ENCODE measurements around the gene MYOM1. TPM values are rescaled to one million over a fixed set of nuclear protein-coding genes. Genes with fewer than 3 reads are reported as not detected.
"Not testable (repeated sequence)": the region's sequence is repeated elsewhere in the genome, so short reads cannot be mapped to it uniquely, and the experiment has no call there.

The MYOM1 gene
- total RNA-seq, 2 donors from 2014 or later = 0.52 to 2.0 TPM

DNA sequence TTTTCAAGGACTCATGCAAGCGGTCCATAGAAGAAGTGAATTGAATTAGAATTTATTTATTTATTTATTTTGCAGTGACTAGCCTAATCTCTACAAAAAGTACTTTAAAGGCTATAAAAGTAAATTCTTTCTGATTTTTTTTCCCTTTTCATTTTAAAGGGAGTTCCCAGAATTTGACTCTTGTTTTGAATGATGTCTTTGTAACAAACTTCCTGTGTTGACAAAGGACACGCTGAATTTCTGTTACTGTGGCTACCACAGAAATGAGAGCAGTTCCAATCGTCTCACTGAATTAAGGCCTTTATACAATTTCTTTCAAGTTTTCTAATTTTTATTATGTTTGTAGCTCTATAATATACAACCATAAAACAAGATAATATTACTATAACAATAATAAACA, 160.5 kb downstream of the MYOM1 start:
- Mint-ChIP-seq H3K27ac (peak overlapping the region; percentile 98), H3K9me3 (no peaks in the 10 kb centered on the region), H3K27me3 (no peaks in the 10 kb centered on the region), H3K36me3 (ENCODE audit: low read depth) (peaks cover 14% of the 10 kb centered on the region), H3K4me3 (peak overlapping the region; percentile 90), H3K4me1 (peaks cover 44% of the 10 kb centered on the region)
- no peak for ATAC-seq (replicated peaks)

DNA sequence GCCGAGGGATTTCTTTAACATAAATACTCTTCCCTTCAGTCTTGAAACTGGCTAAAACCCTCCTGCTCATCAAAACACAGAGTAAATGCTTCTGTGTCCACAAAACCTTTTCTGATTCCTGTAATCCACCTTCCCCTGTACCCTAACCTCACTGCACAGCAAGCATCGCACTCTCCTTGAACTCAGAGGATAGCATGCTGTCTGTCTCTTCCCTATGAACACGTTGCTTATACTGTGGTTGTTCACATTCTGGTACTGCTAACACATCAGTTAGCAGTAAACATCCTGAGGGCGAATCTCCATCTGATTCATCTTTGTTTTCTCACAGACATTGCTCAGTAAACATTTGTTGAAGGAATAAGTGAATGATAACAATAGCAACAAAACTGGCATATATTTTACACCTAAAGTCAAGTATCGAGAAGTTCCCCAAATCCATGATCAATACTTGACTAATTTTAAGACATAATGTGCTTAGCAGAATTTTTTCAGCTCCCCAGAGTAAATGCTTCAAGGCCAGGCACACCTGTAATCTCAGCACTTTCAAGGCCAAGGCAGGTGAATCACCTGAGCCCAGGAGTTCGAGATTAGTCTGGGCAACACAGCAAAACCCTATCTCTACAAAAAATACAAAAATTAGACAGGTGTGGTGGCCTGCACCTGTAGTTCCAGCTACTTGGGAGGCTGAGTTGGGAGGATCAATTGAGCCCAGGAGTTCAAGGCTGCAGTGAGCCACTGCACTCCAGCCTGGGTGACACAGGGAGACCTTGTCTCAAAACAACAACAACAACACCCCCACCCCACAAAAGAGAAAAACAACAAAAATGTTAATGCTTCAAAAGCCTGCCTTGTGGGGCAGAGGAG, 161.2 kb downstream of the MYOM1 start:
- peak; percentile 47 for ATAC-seq (replicated peaks)
- H3K4me1 Mint-ChIP-seq = peaks cover 46% of the 10 kb centered on the region
- peak overlapping the region; percentile 90 for H3K4me3 Mint-ChIP-seq
- H3K9me3 Mint-ChIP-seq = no peaks in the 10 kb centered on the region
- peak overlapping the region; percentile 89 for H3K27ac Mint-ChIP-seq
- peaks cover 14% of the 10 kb centered on the region for H3K36me3 Mint-ChIP-seq (ENCODE audit: low read depth)
- H3K27me3 Mint-ChIP-seq = no peaks in the 10 kb centered on the region

DNA sequence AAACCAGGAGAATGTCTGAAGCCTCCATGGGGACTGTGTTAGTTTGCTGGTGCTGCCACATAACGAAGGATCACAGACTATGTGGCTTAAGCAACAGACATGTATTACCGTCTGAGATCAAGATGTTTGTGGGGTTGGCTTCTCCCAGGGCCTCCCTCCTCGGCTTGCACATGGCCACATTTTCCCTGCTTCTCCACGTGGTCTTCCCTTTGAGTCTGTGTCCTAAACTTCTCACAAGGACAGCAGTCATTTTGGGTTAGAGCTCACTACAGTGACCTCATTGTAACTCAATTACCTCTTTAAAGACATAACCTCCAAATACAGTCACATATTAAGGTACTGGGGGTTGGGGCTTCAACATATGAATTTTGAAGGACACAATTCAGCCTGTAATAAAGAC, 162.2 kb downstream of the MYOM1 start:
- peak overlapping the region; percentile 89 for H3K27ac Mint-ChIP-seq
- H3K4me3 Mint-ChIP-seq = peak overlapping the region; percentile 90
- no peak for ATAC-seq (replicated peaks)
- H3K27me3 Mint-ChIP-seq = no peaks in the 10 kb centered on the region
- H3K9me3 Mint-ChIP-seq = no peaks in the 10 kb centered on the region
- H3K4me1 Mint-ChIP-seq = peaks cover 38% of the 10 kb centered on the region
- peaks cover 14% of the 10 kb centered on the region for H3K36me3 Mint-ChIP-seq (ENCODE audit: low read depth)

DNA sequence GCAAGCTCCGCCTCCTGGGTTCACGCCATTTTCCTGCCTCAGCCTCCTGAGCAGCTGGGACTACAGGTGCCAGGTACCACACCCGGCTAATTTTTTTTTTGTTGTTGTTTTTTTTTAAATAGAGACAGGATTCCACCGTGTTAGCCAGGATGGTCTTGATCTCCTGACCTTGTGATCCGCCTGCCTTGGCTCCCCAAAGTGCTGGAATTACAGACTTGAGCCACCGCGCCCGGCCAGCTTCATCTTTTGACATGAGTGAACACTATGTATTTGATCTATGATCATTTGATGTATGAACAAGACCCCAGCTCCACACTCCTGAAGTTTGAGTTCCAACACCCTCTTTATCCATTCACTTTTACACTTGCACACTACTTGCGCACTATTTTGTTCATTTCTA, 163.5 kb downstream of the MYOM1 start:
- no peak for ATAC-seq (replicated peaks)
- Mint-ChIP-seq H3K27ac (peak overlapping the region; percentile 89), H3K27me3 (no peaks in the 10 kb centered on the region), H3K4me3 (no peak overlapping the region), H3K36me3 (ENCODE audit: low read depth) (peaks cover 6% of the 10 kb centered on the region), H3K9me3 (no peaks in the 10 kb centered on the region), H3K4me1 (peaks cover 39% of the 10 kb centered on the region)

DNA sequence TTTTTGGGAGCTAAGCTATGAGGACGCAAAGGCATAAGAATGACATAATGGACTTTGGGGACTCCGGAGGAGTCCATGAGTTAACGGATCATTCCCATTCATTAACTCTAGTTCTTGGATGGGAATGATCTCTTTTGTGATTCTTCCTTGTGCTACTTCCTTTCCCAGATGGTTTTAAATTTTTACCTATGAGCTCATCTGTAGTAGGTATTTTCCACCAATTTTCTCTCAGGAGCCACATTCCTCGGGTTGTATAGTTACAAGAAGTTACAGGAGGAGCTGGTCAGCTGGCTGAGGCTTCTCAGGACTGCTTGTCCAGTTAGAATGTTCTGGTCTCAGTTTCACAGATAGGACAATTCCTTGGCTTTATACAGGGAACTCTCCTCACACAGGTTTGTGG, 164.0 kb downstream of the MYOM1 start:
- H3K27ac Mint-ChIP-seq = no peak overlapping the region

DNA sequence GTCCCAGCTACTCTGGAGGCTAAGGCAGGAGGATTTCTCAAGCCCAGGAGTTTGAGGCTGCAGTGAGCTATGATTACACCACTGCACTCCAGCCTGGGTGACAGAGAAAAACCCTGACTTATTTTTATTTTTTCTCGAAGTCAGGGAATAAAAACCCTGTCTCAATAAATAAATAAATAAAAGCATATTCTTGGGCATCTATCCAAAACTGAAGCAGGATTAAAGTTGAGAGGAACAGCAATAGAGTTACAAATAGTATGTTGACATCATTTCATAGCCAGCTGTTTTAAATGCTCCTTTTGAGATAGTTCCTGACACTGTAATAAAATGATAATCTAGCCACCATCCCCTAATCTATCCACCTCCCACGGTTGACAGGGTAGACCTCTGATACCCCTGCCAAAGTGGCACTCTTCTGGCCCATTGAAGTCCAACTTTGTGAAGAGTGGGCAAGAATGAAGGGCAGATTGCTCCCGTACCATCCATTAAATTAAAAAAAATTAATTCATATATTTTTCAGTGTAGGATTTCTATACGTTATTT, 164.5 kb downstream of the MYOM1 start:
- Mint-ChIP-seq H3K9me3 (no peaks in the 10 kb centered on the region), H3K4me1 (peaks cover 29% of the 10 kb centered on the region), H3K36me3 (ENCODE audit: low read depth) (no peaks in the 10 kb centered on the region), H3K4me3 (no peak overlapping the region), H3K27ac (no peak overlapping the region), H3K27me3 (no peaks in the 10 kb centered on the region)
- no peak for ATAC-seq (replicated peaks)

More for the DNA sequence above, 164.0 kb downstream of the MYOM1 start:
- H3K4me3 Mint-ChIP-seq = no peak overlapping the region
- H3K27me3 Mint-ChIP-seq = no peaks in the 10 kb centered on the region
- no peak for ATAC-seq (replicated peaks)
- peaks cover 1% of the 10 kb centered on the region for H3K36me3 Mint-ChIP-seq (ENCODE audit: low read depth)
- peaks cover 35% of the 10 kb centered on the region for H3K4me1 Mint-ChIP-seq
- H3K9me3 Mint-ChIP-seq = no peaks in the 10 kb centered on the region

DNA sequence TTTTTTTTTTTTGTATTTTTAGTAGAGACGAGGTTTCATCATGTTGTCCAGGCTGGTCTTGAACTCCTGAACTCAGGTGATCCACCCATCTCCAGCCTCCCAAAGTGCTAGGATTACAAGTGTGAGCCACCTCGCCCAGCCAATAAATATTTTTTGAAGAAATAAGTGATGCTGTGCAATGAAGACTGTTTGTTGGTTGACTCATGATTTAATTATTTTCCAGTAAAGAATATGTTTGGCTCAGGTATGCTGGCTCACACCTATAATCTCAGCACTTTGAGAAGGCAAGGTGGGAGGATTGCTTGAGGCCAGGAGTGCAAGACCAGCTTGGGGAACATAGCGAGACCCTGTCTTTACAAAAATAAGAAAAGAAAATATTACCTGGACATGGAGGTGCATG, 165.0 kb downstream of the MYOM1 start:
- Mint-ChIP-seq H3K27ac (no peak overlapping the region), H3K4me1 (peaks cover 28% of the 10 kb centered on the region), H3K36me3 (ENCODE audit: low read depth) (no peaks in the 10 kb centered on the region)

DNA sequence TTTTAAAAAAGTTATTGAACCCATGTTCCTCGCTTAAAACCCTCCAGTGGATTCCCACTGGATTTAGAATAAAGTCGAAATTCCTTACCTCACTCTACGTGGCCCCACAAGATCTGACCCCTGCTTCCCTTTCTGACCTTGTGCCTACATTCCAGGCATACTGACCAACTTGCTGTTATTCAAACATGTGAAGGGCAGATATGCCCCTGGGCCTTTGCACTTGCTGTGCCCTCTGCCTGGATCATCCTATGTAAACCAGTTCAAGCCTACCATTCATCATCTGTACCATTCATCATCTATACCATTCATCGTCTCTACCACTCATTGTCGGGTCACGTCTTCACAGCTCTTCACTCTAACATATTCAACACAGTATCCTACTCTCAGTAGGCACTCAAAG, 165.6 kb downstream of the MYOM1 start:
- no peaks in the 10 kb centered on the region for H3K36me3 Mint-ChIP-seq (ENCODE audit: low read depth)
- H3K27ac Mint-ChIP-seq = no peak overlapping the region
- ATAC-seq (replicated peaks) = no peak
- H3K4me3 Mint-ChIP-seq = no peak overlapping the region
- H3K27me3 Mint-ChIP-seq = no peaks in the 10 kb centered on the region
- H3K9me3 Mint-ChIP-seq = no peaks in the 10 kb centered on the region
- peaks cover 28% of the 10 kb centered on the region for H3K4me1 Mint-ChIP-seq

More for the DNA sequence above, 165.0 kb downstream of the MYOM1 start:
- H3K4me3 Mint-ChIP-seq = no peak overlapping the region
- H3K9me3 Mint-ChIP-seq = no peaks in the 10 kb centered on the region
- no peak for ATAC-seq (replicated peaks)
- no peaks in the 10 kb centered on the region for H3K27me3 Mint-ChIP-seq

DNA sequence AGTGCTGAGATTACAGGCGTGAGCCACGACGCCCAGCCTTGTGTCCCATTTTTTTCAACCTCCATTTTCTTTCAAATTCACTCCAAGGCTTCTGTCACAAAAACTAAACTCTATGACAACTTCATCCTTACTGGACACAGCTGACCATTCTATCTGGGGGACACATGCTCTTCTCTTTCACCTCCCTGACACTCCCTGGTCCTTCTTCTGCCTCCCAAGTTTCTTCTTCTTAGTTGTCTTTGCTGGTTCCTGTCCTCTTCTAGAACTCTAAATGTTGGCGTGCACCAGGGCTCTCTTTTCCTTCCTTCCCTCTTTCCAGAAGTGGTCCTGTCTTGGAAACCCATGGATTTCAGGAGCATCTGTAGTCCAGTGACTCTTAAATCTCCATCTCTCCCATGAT, 166.7 kb downstream of the MYOM1 start:
- Mint-ChIP-seq H3K27ac (no peak overlapping the region), H3K4me1 (peaks cover 24% of the 10 kb centered on the region), H3K36me3 (ENCODE audit: low read depth) (no peaks in the 10 kb centered on the region), H3K9me3 (no peaks in the 10 kb centered on the region), H3K4me3 (no peak overlapping the region), H3K27me3 (no peaks in the 10 kb centered on the region)
- ATAC-seq (replicated peaks) = no peak

DNA sequence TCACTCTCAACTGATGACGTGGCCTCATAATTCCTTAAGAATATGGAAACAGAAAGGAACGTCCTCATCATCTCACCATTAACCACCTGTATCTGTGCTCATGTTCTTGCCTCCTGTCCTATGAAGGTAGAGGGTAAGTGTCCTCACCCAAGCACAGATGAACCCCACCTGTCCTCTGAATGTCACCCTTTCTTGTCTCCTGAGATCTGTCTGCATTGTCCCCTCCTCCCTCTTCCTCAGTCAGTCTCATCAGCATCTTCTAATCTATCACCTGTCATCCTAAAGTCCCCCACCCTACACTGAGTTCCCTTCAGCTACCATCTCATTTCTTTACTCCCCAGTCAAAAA, 167.4 kb downstream of the MYOM1 start:
- no peaks in the 10 kb centered on the region for H3K36me3 Mint-ChIP-seq (ENCODE audit: low read depth)
- peaks cover 26% of the 10 kb centered on the region for H3K4me1 Mint-ChIP-seq
- H3K27me3 Mint-ChIP-seq = no peaks in the 10 kb centered on the region
- H3K27ac Mint-ChIP-seq = peak overlapping the region; percentile 41
- H3K4me3 Mint-ChIP-seq = peak overlapping the region; percentile 41
- no peaks in the 10 kb centered on the region for H3K9me3 Mint-ChIP-seq
- peak; percentile 42 for ATAC-seq (replicated peaks)

DNA sequence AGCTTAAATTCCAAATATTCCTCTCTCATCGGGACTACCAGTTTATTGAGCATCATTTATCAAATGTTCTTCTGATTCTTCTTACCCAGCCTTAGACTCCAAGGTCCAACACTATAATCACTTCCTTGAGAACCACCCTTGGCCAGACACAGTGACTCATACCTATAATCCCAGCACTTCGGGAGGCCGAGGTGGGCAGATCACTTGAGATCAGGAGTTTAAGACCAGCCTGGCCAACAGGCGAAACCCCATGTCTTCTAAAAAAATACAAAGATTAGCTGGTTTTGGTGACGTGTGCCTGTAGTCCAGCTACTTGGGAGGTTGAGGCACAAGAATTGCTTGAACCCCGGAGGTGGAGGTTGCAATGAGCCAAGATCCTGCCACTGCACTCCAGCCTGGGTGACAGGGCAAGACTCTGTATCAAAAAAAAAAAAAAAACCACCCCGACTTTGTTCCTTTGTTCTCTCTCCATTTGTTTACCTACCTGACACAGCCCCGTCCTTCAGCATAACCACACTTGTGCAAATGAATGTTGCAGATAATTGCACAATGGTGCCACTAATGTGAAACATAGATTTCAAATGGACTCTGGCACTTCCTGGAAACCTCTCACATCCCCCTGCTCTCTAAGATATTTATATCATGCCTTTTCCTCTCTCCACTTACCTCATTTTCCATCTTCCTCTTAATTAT, 167.9 kb downstream of the MYOM1 start:
- Mint-ChIP-seq H3K27me3 (no peaks in the 10 kb centered on the region), H3K36me3 (ENCODE audit: low read depth) (no peaks in the 10 kb centered on the region), H3K27ac (peak overlapping the region; percentile 41), H3K9me3 (no peaks in the 10 kb centered on the region), H3K4me1 (peaks cover 26% of the 10 kb centered on the region), H3K4me3 (peak overlapping the region; percentile 41)
- ATAC-seq (replicated peaks) = peak; percentile 26

DNA sequence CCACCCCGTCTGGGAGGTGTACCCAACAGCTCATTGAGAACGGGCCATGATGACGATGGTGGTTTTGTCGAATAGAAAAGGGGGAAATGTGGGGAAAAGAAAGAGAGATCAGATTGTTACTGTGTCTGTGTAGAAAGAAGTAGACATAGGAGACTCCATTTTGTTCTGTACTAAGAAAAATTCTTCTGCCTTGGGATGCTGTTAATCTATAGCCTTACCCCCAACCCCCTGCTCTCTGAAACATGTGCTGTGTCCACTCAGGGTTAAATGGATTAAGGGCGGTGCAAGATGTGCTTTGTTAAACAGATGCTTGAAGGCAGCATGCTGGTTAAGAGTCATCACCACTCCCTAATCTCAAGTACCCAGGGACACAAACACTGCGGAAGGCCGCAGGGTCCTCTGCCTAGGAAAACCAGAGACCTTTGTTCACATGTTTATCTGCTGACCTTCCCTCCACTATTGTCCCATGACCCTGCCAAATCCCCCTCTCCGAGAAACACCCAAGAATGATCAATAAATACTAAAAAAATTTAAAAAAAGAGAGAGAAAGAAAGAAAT, 169.8 kb downstream of the MYOM1 start:
- not testable (repeated sequence) for H3K27me3 Mint-ChIP-seq; ATAC-seq (replicated peaks); H3K36me3 Mint-ChIP-seq (ENCODE audit: low read depth); H3K27ac Mint-ChIP-seq; H3K9me3 Mint-ChIP-seq; H3K4me3 Mint-ChIP-seq
- peaks cover 29% of the 10 kb centered on the region for H3K4me1 Mint-ChIP-seq

DNA sequence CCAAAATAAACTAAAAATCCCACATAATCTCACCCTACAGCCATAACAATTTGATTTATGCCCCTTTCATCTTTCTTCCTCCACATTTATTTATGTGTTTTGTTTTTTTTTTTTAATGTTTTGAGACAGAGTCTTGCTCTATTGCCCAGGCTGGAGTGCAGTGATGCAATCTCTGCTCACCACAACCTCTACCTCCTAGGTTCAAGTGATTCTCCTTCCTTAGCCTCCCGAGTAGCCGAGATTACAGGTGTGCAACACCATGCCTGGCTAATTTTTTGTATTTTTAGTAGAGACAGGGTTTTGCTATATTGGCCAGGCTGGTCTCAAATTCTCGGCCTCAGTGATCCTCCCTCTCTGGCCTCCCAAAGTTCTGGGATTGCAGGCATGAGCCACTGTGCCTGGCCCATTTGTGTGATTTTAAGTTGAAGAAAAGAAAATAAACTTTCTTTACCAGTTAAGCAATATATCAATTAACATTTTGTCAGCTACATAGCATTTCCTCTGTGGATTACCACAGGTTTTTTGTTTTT, 170.9 kb downstream of the MYOM1 start:
- H3K4me3 Mint-ChIP-seq = no peak overlapping the region
- ATAC-seq (replicated peaks) = no peak
- H3K27ac Mint-ChIP-seq = no peak overlapping the region
- H3K27me3 Mint-ChIP-seq = no peaks in the 10 kb centered on the region
- H3K4me1 Mint-ChIP-seq = peaks cover 25% of the 10 kb centered on the region
- H3K9me3 Mint-ChIP-seq = no peaks in the 10 kb centered on the region
- H3K36me3 Mint-ChIP-seq (ENCODE audit: low read depth) = no peaks in the 10 kb centered on the region

DNA sequence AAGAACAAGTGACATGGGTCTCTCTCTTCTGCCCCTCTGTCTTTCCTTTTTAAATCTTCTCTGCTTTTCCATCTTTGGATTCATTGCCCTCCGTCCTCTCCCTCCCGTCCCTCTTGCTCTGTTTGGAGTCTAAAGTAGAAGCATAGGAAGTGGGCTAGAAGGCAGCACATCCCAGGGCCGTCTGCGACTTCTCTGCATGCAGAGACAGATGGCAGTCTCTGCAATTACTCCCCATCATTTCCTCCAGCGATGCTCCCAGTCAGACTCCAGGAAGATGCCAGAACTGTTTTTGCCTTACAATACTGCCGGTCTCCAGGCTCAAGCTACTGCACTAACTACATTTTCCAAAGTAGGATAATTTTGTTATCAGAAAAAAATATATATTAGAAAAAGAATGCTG, 171.6 kb downstream of the MYOM1 start:
- no peaks in the 10 kb centered on the region for H3K9me3 Mint-ChIP-seq
- no peaks in the 10 kb centered on the region for H3K27me3 Mint-ChIP-seq
- no peak overlapping the region for H3K27ac Mint-ChIP-seq
- H3K4me3 Mint-ChIP-seq = no peak overlapping the region
- no peaks in the 10 kb centered on the region for H3K36me3 Mint-ChIP-seq (ENCODE audit: low read depth)
- no peak for ATAC-seq (replicated peaks)
- peaks cover 25% of the 10 kb centered on the region for H3K4me1 Mint-ChIP-seq

All from activated T-helper 17 cell treated with anti-CD3 and anti-CD28 coated beads, Interleukin-2, amount 50 U/mL, for 72 hours (primary cell).